ENCODE measurements around the gene SMARCAD1. TPM values are rescaled to one million over a fixed set of nuclear protein-coding genes. Genes with fewer than 3 reads are reported as not detected.

The SMARCAD1 gene
- total and polyA plus RNA-seq, 9 of the 15 experiments (the other 6 are each of a cell fraction or from before 2014, with no cell fraction given), result 11.2 to 52.2 (median 34.6) TPM

GRCh38 chr4:94207469-94208224 lies at the start of gene SMARCAD1 (continued):
- TF ChIP-seq TFE3 (CRISPR knock-in tag; IDR thresholded peaks at IDR 0.05) (no peak), SMARCA5 (IDR thresholded peaks at IDR 0.05) (no peak), MEF2A (IDR thresholded peaks at IDR 0.05; ENCODE audit: control insufficient read depth, low read depth, low read length) (no peak), NCOR1 (IDR thresholded peaks at IDR 0.05) (no peak), ZNF57 (CRISPR knock-in tag; IDR thresholded peaks at IDR 0.05) (no peak), ZEB2 (IDR thresholded peaks at IDR 0.05) (0 out of 2 replicates have a peak, but pooled peaks have one; percentile 33), ZFX (CRISPR knock-in tag; IDR thresholded peaks at IDR 0.05) (peak; percentile 90), GTF2F1 (IDR thresholded peaks at IDR 0.05; ENCODE audit: low read depth, low read length) (no peak), ZNF407 (IDR thresholded peaks at IDR 0.05; ENCODE audit: low read depth) (peak; percentile 94), TFAP4 (CRISPR knock-in tag; IDR thresholded peaks at IDR 0.05; ENCODE audit: borderline replicate concordance) (peak; percentile 100), GTF2E2 (tag; IDR thresholded peaks at IDR 0.05) (peak; percentile 92), ZNF707 (CRISPR knock-in tag; conservative IDR thresholded peaks at IDR 0.05) (no peak), ZNF778 (CRISPR knock-in tag; IDR thresholded peaks at IDR 0.05) (no peak), PML (IDR thresholded peaks at IDR 0.05; ENCODE audit: low read length) (peak; percentile 71), ZNF696 (CRISPR knock-in tag; conservative IDR thresholded peaks at IDR 0.05) (no peak), ZNF280B (CRISPR knock-in tag; IDR thresholded peaks at IDR 0.05) (no peak), IRF2 (CRISPR knock-in tag; IDR thresholded peaks at IDR 0.05) (no peak)

Data from K562 (cell line).